Thyroid gland (tissue), 4 donors: ENCODE data around the gene SLC9A8. TPM values are rescaled to one million over a fixed set of nuclear protein-coding genes. Genes with fewer than 3 reads are reported as not detected.
"Not testable (repeated sequence)": the region's sequence is repeated elsewhere in the genome, so short reads cannot be mapped to it uniquely, and the experiment has no call there.

Experiments used
- DNase-seq, 2 donors: peaks; one replicate each; pipeline ENCODE4 v3.0.0-alpha.2; 2019
- H3K27ac ChIP-seq, 3 donors: fragments of 200-600 bp; sonication (generic); 1 replicate in 2 of 3; 2 replicates in 1 of 3; pipeline ENCODE4 v1.5.1; 2016 to 2019; ENCODE audit warnings: mild to moderate bottlenecking in 1 of 3, moderate library complexity in 1 of 3
- H3K27me3 ChIP-seq: fragments of 200-600 bp; sonication (generic); one replicate; pipeline ENCODE4 v1.5.1; 2019
- H3K36me3 ChIP-seq, 2 donors: fragments of 200-600 bp; sonication (generic); one replicate each; pipeline ENCODE4 v1.5.1; 2016 to 2019
- H3K4me1 ChIP-seq, 2 donors: fragments of 200-600 bp; sonication (generic); one replicate each; pipeline ENCODE4 v1.5.1; 2017 to 2019
- H3K4me3 ChIP-seq, 3 donors: fragments of 200-600 bp; sonication (generic); replicated peaks in 1 of 3; 1 replicate in 2 of 3; 2 replicates in 1 of 3; pipeline ENCODE4 v1.5.1; 2016; ENCODE audit warnings: mild to moderate bottlenecking in 1 of 3
- H3K9me3 ChIP-seq: fragments of 200-600 bp; sonication (generic); one replicate; pipeline ENCODE4 v1.5.1; 2017
- CTCF ChIP-seq, 6 experiments: fragments of 200-600 bp in 3 of 6; fragments of 450-650 bp in 3 of 6; sonication (generic) in 3 of 6; IDR thresholded peaks; one replicate each; pipeline ENCODE4 v1.5.1; 2016 to 2019; ENCODE audit warnings: antibody characterized with exemption in 6 of 6, mild to moderate bottlenecking in 2 of 6, inconsistent platforms in 1 of 6, moderate library complexity in 1 of 6
- POLR2A ChIP-seq, 2 donors: fragments of 450-650 bp; IDR thresholded peaks; one replicate each; pipeline ENCODE4 v1.6.1; 2017; ENCODE audit warnings: antibody characterized with exemption in 2 of 2, mild to moderate bottlenecking in 2 of 2, moderate library complexity in 1 of 2
- WGBS, 2 donors: methylation state at CpG; one replicate each; pipeline ENCODE4 v1.1.5; 2017; 5-methylcytosine and 5-hydroxymethylcytosine counted together
- intact Hi-C: fragments of 100-400 bp; cut with DNase I; formaldehyde crosslinking; loops from one replicate; pipeline ENCODE4 v1.15.1; 2023
- total RNA-seq, 4 donors: library from RNA; depleted of rRNA; stranded (reverse); fragments of >200 nt; gene quantifications; one replicate each; pipeline ENCODE4 v1.2.3, GENCODE V29; 2016

Gene SLC9A8
- total RNA-seq, 4 donors from 2014 or later = 12.0 to 20.2 (median 16.1) TPM

- TF ChIP-seq CTCF (IDR thresholded peaks at IDR 0.05) = no peak
- TF ChIP-seq POLR2A (IDR thresholded peaks at IDR 0.05) = no peak
- no peaks in the 10 kb centered on the region for H3K9me3 ChIP-seq
- H3K4me3 ChIP-seq = no peak overlapping the region
- 59 to 71% methylated on average over 4 to 5 of the region's 5 CpGs for WGBS, 2 donors
- intact Hi-C loops = no loop called here
- peak overlapping the region in 1 of 3 donors; percentile 57 for H3K27ac ChIP-seq
- peak; percentile 23 to 29 for DNase-seq
- H3K36me3 ChIP-seq = no peaks in the 10 kb centered on the region
- H3K27me3 ChIP-seq = no peaks in the 10 kb centered on the region
- peaks cover 0 to 40% of the 10 kb centered on the region in 2 donors for H3K4me1 ChIP-seq
Measured at GRCh38 chr20:49775229-49775693, 37.4 kb upstream of the SLC9A8 start.

- Histone ChIP-seq H3K4me1 (peaks cover 0 to 17% of the 10 kb centered on the region in 2 donors), H3K9me3 (no peaks in the 10 kb centered on the region), H3K27ac (no peak overlapping the region), H3K27me3 (no peaks in the 10 kb centered on the region), H3K4me3 (no peak overlapping the region), H3K36me3 (no peaks in the 10 kb centered on the region)
- TF ChIP-seq CTCF (IDR thresholded peaks at IDR 0.05) = no peak
- TF ChIP-seq POLR2A (IDR thresholded peaks at IDR 0.05) = no peak
- 86 to 94% methylated on average over 1 of the region's 1 CpG for WGBS, 2 donors
- intact Hi-C loops = no loop called here
- no peak for DNase-seq
Measured at GRCh38 chr20:49779972-49780371, 32.7 kb upstream of the SLC9A8 start.

GRCh38 chr20:49781676-49782075 is 31.0 kb upstream of the SLC9A8 start:
- Histone ChIP-seq H3K27me3 (no peaks in the 10 kb centered on the region), H3K4me1 (peaks cover 0 to 1% of the 10 kb centered on the region in 2 donors), H3K9me3 (no peaks in the 10 kb centered on the region), H3K4me3 (no peak overlapping the region), H3K27ac (no peak overlapping the region), H3K36me3 (no peaks in the 10 kb centered on the region)
- no peak for TF ChIP-seq CTCF (IDR thresholded peaks at IDR 0.05)
- TF ChIP-seq POLR2A (IDR thresholded peaks at IDR 0.05) = no peak
- DNase-seq = no peak
- intact Hi-C loops = no loop called here
- WGBS, 2 donors = 86 to 87% methylated on average over 3 of the region's 3 CpGs

GRCh38 chr20:49782439-49782838 is 30.2 kb upstream of the SLC9A8 start:
- H3K4me1 ChIP-seq, H3K9me3 ChIP-seq, H3K4me3 ChIP-seq, H3K36me3 ChIP-seq, intact Hi-C loops, H3K27ac ChIP-seq, DNase-seq, H3K27me3 ChIP-seq: not testable (repeated sequence)
- WGBS, 2 donors = 98 to 100% methylated on average over 4 of the region's 4 CpGs

- DNase-seq, H3K9me3 ChIP-seq, H3K27me3 ChIP-seq, H3K36me3 ChIP-seq, H3K4me1 ChIP-seq, H3K27ac ChIP-seq, intact Hi-C loops, H3K4me3 ChIP-seq: not testable (repeated sequence)
- 93 to 94% methylated on average over 17 of the region's 17 CpGs for WGBS, 2 donors
Measured at GRCh38 chr20:49783021-49783995, 29.3 kb upstream of the SLC9A8 start.

GRCh38 chr20:49784291-49784690 is 28.3 kb upstream of the SLC9A8 start:
- H3K27me3 ChIP-seq = no peaks in the 10 kb centered on the region
- 65 to 71% methylated on average over 2 of the region's 2 CpGs for WGBS, 2 donors
- no peaks in the 10 kb centered on the region for H3K36me3 ChIP-seq
- H3K4me3 ChIP-seq = no peak overlapping the region
- TF ChIP-seq CTCF (IDR thresholded peaks at IDR 0.05) = no peak
- no peak for TF ChIP-seq POLR2A (IDR thresholded peaks at IDR 0.05)
- intact Hi-C loops = no loop called here
- H3K4me1 ChIP-seq = no peaks in the 10 kb centered on the region
- H3K9me3 ChIP-seq = no peaks in the 10 kb centered on the region
- DNase-seq = no peak
- H3K27ac ChIP-seq = no peak overlapping the region
